ENCODE results near the gene CREBBP. TPM values are rescaled to one million over a fixed set of nuclear protein-coding genes. Genes with fewer than 3 reads are reported as not detected.

CREBBP gene
- total RNA-seq, 1 donor from 2014 or later, result 131 TPM

- POLR2A ChIA-PET, result interaction anchor here (0.6 kb wide), 1 partner anchor 39 kb away, joined by 8 read pairs; no protein-coding TSS in a partner anchor
- CTCF ChIA-PET, result no interaction called here
Measured at GRCh38 chr16:3839402-3840184, 40.9 kb downstream of the CREBBP start.

GRCh38 chr16:3838600-3839401 lies 41.7 kb downstream of the CREBBP start:
- ChIA-PET CTCF (no interaction called here), POLR2A (interaction anchor here (0.6 kb wide), 1 partner anchor 40 kb away, joined by 8 read pairs; no protein-coding TSS in a partner anchor)
- Mint-ChIP-seq H3K27ac (peak overlapping the region; percentile 56), H3K4me3 (no peak overlapping the region), H3K27me3 (no peaks in the 10 kb centered on the region), H3K9me3 (no peaks in the 10 kb centered on the region), H3K36me3 (ENCODE audit: low read depth) (peaks cover 36% of the 10 kb centered on the region), H3K4me1 (peaks cover 47% of the 10 kb centered on the region)
- DNase-seq (no peak), ATAC-seq (ENCODE audit: low read depth) (no peak)
- TF ChIP-seq CTCF (IDR thresholded peaks at IDR 0.05), result no peak
- intact Hi-C loops (cut with micrococcal nuclease), result no loop called here

More at GRCh38 chr16:3839402-3840184, 40.9 kb downstream of the CREBBP start:
- no peak for TF ChIP-seq CTCF (IDR thresholded peaks at IDR 0.05)
- ATAC-seq (ENCODE audit: low read depth) (no peak), DNase-seq (no peak)
- Mint-ChIP-seq H3K36me3 (ENCODE audit: low read depth) (peaks cover 28% of the 10 kb centered on the region), H3K27ac (no peak overlapping the region), H3K4me1 (peaks cover 42% of the 10 kb centered on the region), H3K9me3 (no peaks in the 10 kb centered on the region), H3K27me3 (no peaks in the 10 kb centered on the region), H3K4me3 (no peak overlapping the region)
- intact Hi-C loops (cut with micrococcal nuclease), result loop anchor here (5.0 kb wide), 1 partner anchor 38 kb away; no protein-coding TSS in a partner anchor

GRCh38 chr16:3837851-3838586 lies 42.5 kb downstream of the CREBBP start:
- Mint-ChIP-seq H3K36me3 (ENCODE audit: low read depth) (peaks cover 41% of the 10 kb centered on the region), H3K27me3 (no peaks in the 10 kb centered on the region), H3K9me3 (no peaks in the 10 kb centered on the region), H3K4me1 (peaks cover 45% of the 10 kb centered on the region), H3K4me3 (no peak overlapping the region), H3K27ac (no peak overlapping the region)
- ChIA-PET POLR2A (no interaction called here), CTCF (no interaction called here)
- no peak for TF ChIP-seq CTCF (IDR thresholded peaks at IDR 0.05)
- DNase-seq (no peak), ATAC-seq (ENCODE audit: low read depth) (no peak)
- intact Hi-C loops (cut with micrococcal nuclease), result no loop called here

GRCh38 chr16:3836641-3837040 lies 43.9 kb downstream of the CREBBP start:
- Mint-ChIP-seq H3K9me3 (peaks cover 2% of the 10 kb centered on the region), H3K4me1 (peaks cover 34% of the 10 kb centered on the region), H3K4me3 (no peak overlapping the region), H3K27me3 (no peaks in the 10 kb centered on the region), H3K27ac (no peak overlapping the region), H3K36me3 (ENCODE audit: low read depth) (peaks cover 50% of the 10 kb centered on the region)
- TF ChIP-seq CTCF (IDR thresholded peaks at IDR 0.05), result no peak
- POLR2A ChIA-PET, result no interaction called here
- DNase-seq (no peak), ATAC-seq (ENCODE audit: low read depth) (no peak)
- CTCF ChIA-PET, result no interaction called here
- intact Hi-C loops (cut with micrococcal nuclease), result no loop called here

Measured in activated B cell treated with CpG ODN at 0.5 μM for 24 hours (primary cell).